Activated CD4-positive, alpha-beta T cell treated with anti-CD3 and anti-CD28 coated beads, Interleukin-10, Interleukin-2, amounts not matched to agents 100 ng/mL and 50 ng/mL, durations not matched to agents 16 hours and 8 hours (primary cell): Measurements from ENCODE around the gene TCF23.
"Not testable (repeated sequence)": the region's sequence is repeated elsewhere in the genome, so short reads cannot be mapped to it uniquely, and the experiment has no call there.

Experiments used
- DNase-seq: peaks from one replicate; pipeline ENCODE4 v3.0.0-alpha.2; 2020

The TCF23 gene

GRCh38 chr2:27191070-27191829 is 42.4 kb downstream of the TCF23 start:
- DNase-seq: peak; percentile 58

DNA sequence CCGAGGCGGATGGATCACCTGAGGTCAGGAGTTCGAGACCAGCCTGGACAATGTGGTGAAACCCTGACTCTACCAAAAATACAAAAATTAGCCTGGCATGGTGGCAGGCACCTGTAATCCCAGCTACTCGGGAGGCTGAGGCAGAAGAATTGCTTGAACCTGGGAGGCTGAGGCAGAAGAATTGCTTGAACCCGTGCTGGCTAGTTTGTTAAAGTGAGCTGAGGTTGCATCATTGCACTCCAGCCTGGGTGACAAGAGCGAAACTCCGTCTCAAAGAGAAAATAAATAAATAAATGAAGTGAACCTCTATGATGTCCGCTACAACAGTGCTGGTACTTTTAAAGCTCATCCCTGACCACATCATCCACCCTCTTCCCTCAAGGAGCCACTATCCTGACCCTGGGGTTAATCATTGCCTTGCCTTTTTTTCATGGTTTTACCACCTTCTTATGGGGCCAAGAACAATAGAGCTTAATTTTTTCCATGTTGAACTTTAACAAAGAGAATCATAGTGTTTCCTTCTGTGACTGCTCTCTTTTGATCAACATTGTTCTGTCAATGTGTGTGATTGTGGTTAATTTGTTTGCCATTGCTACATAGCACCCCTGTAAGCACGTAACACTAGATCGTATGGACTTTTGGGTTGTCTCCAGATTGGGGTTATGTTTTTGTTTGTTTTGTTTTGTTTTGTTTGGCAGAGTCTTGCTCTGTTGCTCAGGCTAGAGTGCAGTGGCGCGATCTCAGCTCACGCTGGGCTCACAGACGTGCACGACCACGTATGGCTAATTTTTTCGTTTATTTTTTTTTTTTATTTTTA is 45.9 kb downstream of the TCF23 start:
- no peak for DNase-seq

- DNase-seq: not testable (repeated sequence)
These were observed 47.0 kb downstream of the TCF23 start for GRCh38 chr2:27195799-27196198.

GRCh38 chr2:27198068-27198467 is 49.3 kb downstream of the TCF23 start:
- not testable (repeated sequence) for DNase-seq

GRCh38 chr2:27198627-27199026 is 49.8 kb downstream of the TCF23 start:
- DNase-seq: no peak

GRCh38 chr2:27199241-27199640 is 50.4 kb downstream of the TCF23 start:
- no peak for DNase-seq

- DNase-seq: no peak
These were observed 52.9 kb downstream of the TCF23 start for GRCh38 chr2:27201675-27202074.

DNA sequence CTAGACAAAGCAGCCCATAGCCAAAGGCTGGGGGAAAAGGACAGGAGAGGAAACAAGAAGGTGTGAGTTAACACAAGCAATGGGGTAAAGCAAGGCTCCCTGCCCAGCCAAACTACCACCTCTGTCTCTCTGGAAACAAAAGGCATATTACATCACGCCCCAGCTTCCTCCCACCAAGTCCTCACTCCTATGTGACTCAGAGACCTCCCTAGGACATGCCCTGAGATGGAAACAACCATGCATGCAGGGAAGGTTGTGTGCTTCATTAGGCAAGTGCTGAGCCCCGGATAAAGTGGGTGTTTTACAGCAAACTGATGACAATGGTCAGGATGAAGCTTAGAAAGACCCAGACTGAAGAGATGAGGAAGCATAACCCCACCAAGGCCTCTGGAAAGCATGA is 54.0 kb downstream of the TCF23 start:
- DNase-seq: no peak

GRCh38 chr2:27203741-27204140 is 54.9 kb downstream of the TCF23 start:
- no peak for DNase-seq

GRCh38 chr2:27204566-27204965 is 55.8 kb downstream of the TCF23 start:
- DNase-seq: no peak

DNA sequence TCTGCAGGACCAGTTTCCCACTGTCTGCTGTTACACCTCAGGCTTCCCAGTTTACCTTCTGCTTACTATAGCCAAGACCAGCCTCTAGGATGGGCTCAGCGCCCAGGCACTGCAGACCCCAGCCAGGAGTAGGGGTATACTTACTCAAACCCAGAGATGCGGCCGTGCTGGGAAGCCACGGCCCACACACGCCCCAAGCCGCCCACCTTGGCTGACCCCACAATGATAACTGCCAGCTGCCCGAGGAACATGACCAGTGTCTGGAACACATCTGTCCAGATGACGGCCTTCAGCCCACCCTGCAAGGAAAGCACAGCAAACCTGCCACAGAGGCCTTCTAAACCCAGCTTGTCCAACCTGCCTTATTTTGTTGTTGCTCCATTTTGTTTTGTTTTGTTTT is 56.4 kb downstream of the TCF23 start:
- DNase-seq: no peak

DNA sequence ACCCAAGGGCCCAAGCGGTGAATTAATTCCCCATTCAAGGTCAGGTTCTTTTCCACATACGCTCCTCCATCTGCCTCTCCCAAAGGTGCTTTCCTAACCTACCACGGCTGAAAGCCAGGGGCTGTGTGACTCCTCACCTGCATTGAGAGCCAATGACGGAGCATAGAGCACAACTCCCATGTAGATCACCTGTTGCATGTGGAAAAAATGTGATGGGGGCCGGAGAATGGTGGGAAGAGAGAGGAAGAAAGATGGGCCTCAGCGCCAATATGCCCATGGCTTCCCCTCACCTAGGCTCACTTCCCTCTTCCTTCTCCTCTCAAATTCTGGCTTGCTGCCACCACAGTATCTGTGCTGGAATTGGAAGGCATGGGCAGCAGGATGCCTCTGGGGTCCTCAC is 57.5 kb downstream of the TCF23 start:
- DNase-seq: no peak
